Breast epithelium (tissue), 4 donors: Measurements from ENCODE around the gene C5AR1. TPM values are rescaled to one million over a fixed set of nuclear protein-coding genes. Genes with fewer than 3 reads are reported as not detected.

Experiments used
- DNase-seq, 2 donors: peaks; one replicate each; pipeline ENCODE4 v3.0.0-alpha.2; 2019; ENCODE audit warnings: low spot score in 2 of 2
- H3K27ac ChIP-seq, 2 donors: fragments of 200-600 bp; sonication (generic) in 1 of 2; one replicate each; pipeline ENCODE4 v1.5.1; 2016 to 2019; ENCODE audit warnings: mild to moderate bottlenecking in 1 of 2
- H3K27me3 ChIP-seq, 2 donors: fragments of 200-600 bp; sonication (generic) in 1 of 2; one replicate each; pipeline versions ENCODE4 v1.5.1 to v1.6.0; 2017 to 2019; ENCODE audit warnings: control low read depth in 1 of 2, mild to moderate bottlenecking in 1 of 2
- H3K36me3 ChIP-seq: fragments of 200-600 bp; one replicate; pipeline ENCODE4 v1.5.1; 2019
- H3K4me1 ChIP-seq, 2 donors: fragments of 200-600 bp; sonication (generic); one replicate each; pipeline ENCODE4 v1.5.1; 2016 to 2019; ENCODE audit warnings: control low read depth in 1 of 2
- H3K4me3 ChIP-seq, 3 donors: fragments of 200-600 bp; sonication (generic); 1 replicate in 2 of 3; 2 replicates in 1 of 3; pipeline ENCODE4 v1.5.1; 2016 to 2019; ENCODE audit warnings: mild to moderate bottlenecking in 3 of 3, moderate library complexity in 2 of 3
- H3K9me3 ChIP-seq, 2 donors: fragments of 200-600 bp; sonication (generic) in 1 of 2; one replicate each; pipeline ENCODE4 v1.5.1; 2016 to 2019; ENCODE audit warnings: control low read depth in 1 of 2
- POLR2A ChIP-seq: fragments of 450-650 bp; IDR thresholded peaks from one replicate; pipeline ENCODE4 v1.6.1; 2016; ENCODE audit warnings: antibody characterized with exemption, mild to moderate bottlenecking, moderate library complexity
- POLR2AphosphoS5 ChIP-seq, 3 donors: sonication (generic); formaldehyde crosslinking; IDR thresholded peaks; one replicate each; pipeline ENCODE4 v1.6.1; 2017; ENCODE audit warnings: antibody characterized with exemption in 3 of 3
- intact Hi-C: fragments of 100-400 bp; cut with DNase I; formaldehyde crosslinking; loops from one replicate; pipeline ENCODE4 v1.15.1; 2023; ENCODE audit warnings: low total_unique reads
- total RNA-seq, 3 donors: library from RNA; depleted of rRNA; stranded (reverse); fragments of >200 nt; gene quantifications; one replicate each; pipeline ENCODE4 v1.1.0, GENCODE V29; 2016
- TF ChIP-seq, protein P1 (sequence below), 3 donors: fragments of 450-650 bp; IDR thresholded peaks; one replicate each; pipeline ENCODE4 v1.5.1; 2016 to 2017; ENCODE audit warnings: antibody characterized with exemption in 3 of 3, mild to moderate bottlenecking in 3 of 3, moderate library complexity in 3 of 3

The C5AR1 gene
- total RNA-seq, 3 donors from 2014 or later, result 7.5 to 20.0 (median 10.8) TPM

DNA sequence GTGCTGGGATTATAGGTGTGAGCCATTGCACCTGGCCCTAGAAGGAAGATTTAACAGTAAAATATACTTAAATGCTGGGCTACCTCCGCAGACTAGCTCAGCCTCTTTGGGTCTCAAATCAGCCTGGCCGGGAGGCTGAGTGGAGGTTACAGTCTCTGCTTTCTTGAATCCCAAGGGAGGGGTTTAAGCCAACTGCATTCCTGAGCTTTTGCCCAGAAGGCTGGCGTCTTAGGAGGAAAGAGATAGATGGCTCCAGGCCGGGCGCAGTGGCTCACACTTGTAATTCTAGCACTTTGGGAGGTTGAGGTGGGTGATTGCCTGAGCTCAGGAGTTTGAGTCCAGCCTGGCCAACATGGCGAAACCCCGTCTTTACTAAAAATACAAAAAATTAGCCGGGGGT is 623 bp upstream of the C5AR1 start:
- Histone ChIP-seq H3K4me1 (peaks cover 0 to 4% of the 10 kb centered on the region in 2 donors), H3K4me3 (no peak overlapping the region), H3K27ac (no peak overlapping the region), H3K36me3 (no peaks in the 10 kb centered on the region), H3K27me3 (no peaks in the 10 kb centered on the region), H3K9me3 (no peaks in the 10 kb centered on the region)
- TF ChIP-seq, protein P1, sequence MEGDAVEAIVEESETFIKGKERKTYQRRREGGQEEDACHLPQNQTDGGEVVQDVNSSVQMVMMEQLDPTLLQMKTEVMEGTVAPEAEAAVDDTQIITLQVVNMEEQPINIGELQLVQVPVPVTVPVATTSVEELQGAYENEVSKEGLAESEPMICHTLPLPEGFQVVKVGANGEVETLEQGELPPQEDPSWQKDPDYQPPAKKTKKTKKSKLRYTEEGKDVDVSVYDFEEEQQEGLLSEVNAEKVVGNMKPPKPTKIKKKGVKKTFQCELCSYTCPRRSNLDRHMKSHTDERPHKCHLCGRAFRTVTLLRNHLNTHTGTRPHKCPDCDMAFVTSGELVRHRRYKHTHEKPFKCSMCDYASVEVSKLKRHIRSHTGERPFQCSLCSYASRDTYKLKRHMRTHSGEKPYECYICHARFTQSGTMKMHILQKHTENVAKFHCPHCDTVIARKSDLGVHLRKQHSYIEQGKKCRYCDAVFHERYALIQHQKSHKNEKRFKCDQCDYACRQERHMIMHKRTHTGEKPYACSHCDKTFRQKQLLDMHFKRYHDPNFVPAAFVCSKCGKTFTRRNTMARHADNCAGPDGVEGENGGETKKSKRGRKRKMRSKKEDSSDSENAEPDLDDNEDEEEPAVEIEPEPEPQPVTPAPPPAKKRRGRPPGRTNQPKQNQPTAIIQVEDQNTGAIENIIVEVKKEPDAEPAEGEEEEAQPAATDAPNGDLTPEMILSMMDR (IDR thresholded peaks at IDR 0.05), result no peak
- TF ChIP-seq POLR2A (no peak), POLR2AphosphoS5 (IDR thresholded peaks at IDR 0.05) (no peak)
- DNase-seq, result no peak
- intact Hi-C loops, result no loop called here

DNA sequence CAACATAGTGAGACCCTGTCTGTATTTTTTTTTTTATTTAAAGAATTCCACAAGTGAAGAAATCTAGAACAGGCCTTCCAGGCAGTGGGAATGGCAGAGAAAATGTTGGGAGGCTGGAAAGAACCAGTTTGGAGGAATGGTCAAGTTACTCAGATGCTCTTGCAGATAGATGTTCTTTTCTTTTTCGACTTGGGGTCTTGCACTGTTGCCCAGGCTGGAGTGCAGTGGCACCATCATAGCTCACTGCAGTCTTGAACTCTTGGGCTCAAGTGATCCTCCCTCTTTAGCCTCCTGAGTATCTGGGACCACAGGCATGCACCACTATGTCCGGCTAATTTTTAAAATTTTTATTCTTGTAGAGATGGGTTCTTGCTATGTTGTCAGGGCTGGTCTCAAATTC is 662 bp downstream of the C5AR1 start:
- intact Hi-C loops, result loop anchor here (2.0 kb wide), 1 partner anchor 72 kb away; no protein-coding TSS in a partner anchor
- H3K27me3 ChIP-seq, result no peaks in the 10 kb centered on the region
- peaks cover 0 to 2% of the 10 kb centered on the region in 2 donors for H3K4me1 ChIP-seq
- no peaks in the 10 kb centered on the region for H3K36me3 ChIP-seq
- H3K27ac ChIP-seq, result no peak overlapping the region
- no peaks in the 10 kb centered on the region for H3K9me3 ChIP-seq
- DNase-seq, result no peak
- no peak for TF ChIP-seq POLR2AphosphoS5 (IDR thresholded peaks at IDR 0.05)
- TF ChIP-seq, protein P1 (IDR thresholded peaks at IDR 0.05), result no peak
- TF ChIP-seq POLR2A, result no peak
- H3K4me3 ChIP-seq, result peak overlapping the region in 2 of 3 donors; percentile 33

DNA sequence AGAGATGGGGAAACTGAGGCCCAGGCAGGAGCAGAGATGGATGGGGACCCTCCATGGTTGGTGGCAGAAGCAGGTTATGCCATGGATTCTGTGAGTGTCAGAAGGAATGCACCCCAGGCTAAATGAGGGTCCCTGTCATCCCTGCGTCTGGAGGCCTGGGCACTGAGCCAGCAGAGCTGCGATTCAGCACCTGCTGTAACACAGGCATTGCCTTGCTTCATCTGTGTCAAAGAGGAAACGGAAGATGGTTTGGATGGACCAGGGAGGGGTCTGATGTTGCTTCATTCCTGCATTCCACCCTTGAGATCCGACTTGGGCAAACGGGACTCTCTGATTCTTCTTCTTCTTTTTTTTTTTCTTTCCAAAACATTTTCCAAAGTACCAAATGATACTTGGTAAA is 1.2 kb downstream of the C5AR1 start:
- TF ChIP-seq POLR2A (no peak), POLR2AphosphoS5 (IDR thresholded peaks at IDR 0.05) (no peak)
- TF ChIP-seq, protein P1 (IDR thresholded peaks at IDR 0.05), result no peak
- no peak for DNase-seq
- Histone ChIP-seq H3K9me3 (no peaks in the 10 kb centered on the region), H3K4me3 (peak overlapping the region in 1 of 3 donors; percentile 33), H3K36me3 (no peaks in the 10 kb centered on the region), H3K4me1 (no peaks in the 10 kb centered on the region), H3K27me3 (no peaks in the 10 kb centered on the region), H3K27ac (no peak overlapping the region)
- intact Hi-C loops, result loop anchor here (2.0 kb wide), 1 partner anchor 72 kb away; no protein-coding TSS in a partner anchor

DNA sequence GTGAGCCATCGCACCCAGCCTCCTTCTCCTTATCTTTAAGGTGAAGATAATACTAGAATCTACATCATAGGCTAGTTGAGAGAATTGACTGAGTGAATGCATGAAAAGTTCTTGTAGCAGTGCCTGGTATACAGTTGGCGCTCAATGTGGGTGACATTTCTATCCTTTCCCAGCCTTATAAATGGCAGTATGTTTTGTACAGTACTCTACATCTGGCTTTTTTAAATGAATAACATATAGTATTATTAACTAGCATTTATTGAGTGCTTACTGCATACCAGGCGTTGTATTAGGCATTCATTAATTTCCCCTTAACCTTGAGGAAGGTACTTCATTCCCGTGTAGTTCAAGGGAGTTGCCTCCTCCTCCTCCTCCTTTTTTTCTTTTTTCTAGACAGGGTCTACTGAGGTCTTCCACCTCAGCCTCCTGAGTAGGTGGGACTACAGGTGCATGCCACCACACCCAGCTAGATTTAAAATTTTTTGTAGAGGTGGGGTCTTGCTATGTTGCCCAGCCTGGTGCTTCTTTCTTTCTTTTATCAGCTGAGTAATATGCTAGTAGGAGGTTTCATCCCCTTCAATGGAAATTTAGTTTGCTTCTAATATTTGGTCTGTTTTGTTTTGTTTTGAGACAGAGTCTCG is 2.8 kb downstream of the C5AR1 start:
- H3K4me3 ChIP-seq, result peak overlapping the region in 1 of 3 donors; percentile 33
- no peaks in the 10 kb centered on the region for H3K4me1 ChIP-seq
- H3K27ac ChIP-seq, result no peak overlapping the region
- DNase-seq, result no peak
- H3K36me3 ChIP-seq, result no peaks in the 10 kb centered on the region
- H3K27me3 ChIP-seq, result no peaks in the 10 kb centered on the region
- no peaks in the 10 kb centered on the region for H3K9me3 ChIP-seq
- no peak for TF ChIP-seq POLR2A
- intact Hi-C loops, result no loop called here

DNA sequence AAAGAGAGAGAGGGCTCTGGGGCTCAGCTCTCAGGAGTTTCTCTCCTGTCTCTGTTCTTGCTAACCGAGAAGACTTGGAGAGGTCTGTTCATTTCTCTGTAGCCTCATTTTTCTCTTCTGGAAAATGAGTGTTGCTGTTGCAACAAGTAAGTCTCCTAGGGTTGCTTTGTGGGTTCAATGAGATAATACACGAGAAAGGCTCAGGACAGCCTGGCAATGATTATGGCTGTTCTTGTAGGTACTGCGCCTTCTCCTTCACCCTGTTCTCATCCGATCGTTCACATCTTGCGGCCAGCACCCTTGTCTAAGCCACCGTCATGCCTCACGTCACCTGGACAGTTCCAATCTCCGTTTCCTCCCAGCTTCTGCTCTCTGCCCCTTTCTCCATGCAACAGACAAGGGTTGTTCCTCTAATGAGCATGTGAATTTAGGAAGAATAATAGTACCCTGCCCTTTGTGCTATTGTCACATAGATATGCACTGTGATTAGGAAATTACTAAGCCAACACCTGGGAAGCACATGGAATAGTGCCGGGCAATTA is 4.2 kb downstream of the C5AR1 start:
- DNase-seq, result no peak
- H3K9me3 ChIP-seq, result no peaks in the 10 kb centered on the region
- no peaks in the 10 kb centered on the region for H3K36me3 ChIP-seq
- intact Hi-C loops, result no loop called here
- H3K4me1 ChIP-seq, result no peaks in the 10 kb centered on the region
- TF ChIP-seq POLR2AphosphoS5 (IDR thresholded peaks at IDR 0.05) (no peak), POLR2A (no peak)
- TF ChIP-seq, protein P1 (IDR thresholded peaks at IDR 0.05), result no peak
- no peak overlapping the region for H3K27ac ChIP-seq
- H3K4me3 ChIP-seq, result no peak overlapping the region
- no peaks in the 10 kb centered on the region for H3K27me3 ChIP-seq
